Stomach (tissue), 9 donors: ENCODE data around the gene ITPR1. TPM values are rescaled to one million over a fixed set of nuclear protein-coding genes. Genes with fewer than 3 reads are reported as not detected.

ENCODE experiments used
- DNase-seq, 2 donors: peaks; one replicate each; pipeline versions ENCODE4 v3.0.0 to v3.0.0-alpha.2; 2013 to 2019
- H3K27ac ChIP-seq, 5 donors: fragments of 200-600 bp in 4 of 5; sonication (generic) in 4 of 5; one replicate each; pipeline ENCODE4 v1.5.1; 2013 to 2019; ENCODE audit warnings: mild to moderate bottlenecking in 1 of 5, moderate library complexity in 1 of 5
- H3K27me3 ChIP-seq, 3 donors: fragments of 200-600 bp; sonication (generic); one replicate each; pipeline ENCODE4 v1.5.1; 2017 to 2019; ENCODE audit warnings: mixed run types in 1 of 3
- H3K36me3 ChIP-seq, 4 donors: fragments of 200-600 bp; sonication (generic); 1 replicate in 3 of 4; 2 replicates in 1 of 4; pipeline ENCODE4 v1.5.1; 2016 to 2019
- H3K4me1 ChIP-seq, 4 donors: fragments of 200-600 bp; sonication (generic); one replicate each; pipeline ENCODE4 v1.5.1; 2016 to 2019
- H3K4me3 ChIP-seq, 4 donors: fragments of 200-600 bp; sonication (generic) in 3 of 4; one replicate each; pipeline ENCODE4 v1.5.1; 2016 to 2019; ENCODE audit warnings: mild to moderate bottlenecking in 1 of 4
- H3K9me3 ChIP-seq, 4 donors: fragments of 200-600 bp; sonication (generic); one replicate each; pipeline ENCODE4 v1.5.1; 2016 to 2019
- CTCF ChIP-seq, 7 experiments: fragments of 450-650 bp in 4 of 7; fragments of 200-600 bp in 3 of 7; sonication (generic) in 3 of 7; IDR thresholded peaks; one replicate each; pipeline ENCODE4 v1.5.1; 2016 to 2019; ENCODE audit warnings: antibody characterized with exemption in 7 of 7, control low read depth in 2 of 7, mild to moderate bottlenecking in 1 of 7
- EP300 ChIP-seq: sonication (generic); formaldehyde crosslinking; IDR thresholded peaks from one replicate; pipeline ENCODE4 v1.6.1; 2017; ENCODE audit warnings: antibody characterized with exemption
- POLR2A ChIP-seq, 4 donors: fragments of 450-650 bp; IDR thresholded peaks; one replicate each; pipeline ENCODE4 v1.6.1; 2016; ENCODE audit warnings: antibody characterized with exemption in 4 of 4, control low read depth in 2 of 4, mild to moderate bottlenecking in 1 of 4, moderate library complexity in 1 of 4
- POLR2AphosphoS5 ChIP-seq, 3 donors: sonication (generic); formaldehyde crosslinking; IDR thresholded peaks; one replicate each; pipeline ENCODE4 v1.6.1; 2016; ENCODE audit warnings: antibody characterized with exemption in 3 of 3
- whole genome bisulfite sequencing, 5 donors: extraction: QIAGEN DNeasy Blood & Tissue Kit in 3 of 5; methylation state at CpG; one replicate each; pipeline versions ENCODE4 v1.1.5 to v1.1.7; 2013 to 2018; 5-methylcytosine and 5-hydroxymethylcytosine counted together
- intact Hi-C: fragments of 100-400 bp; cut with DNase I; formaldehyde crosslinking; loops from one replicate; pipeline ENCODE4 v1.15.1; 2023; ENCODE audit warnings: low total_unique reads
- polyA plus RNA-seq, 3 donors: library from polyadenylated mRNA; stranded (reverse); fragments of 200-250 nt; gene quantifications; one replicate each; pipeline ENCODE4 v1.2.3, GENCODE V29; 2013
- total RNA-seq, 5 donors: library from RNA; depleted of rRNA; stranded (reverse); fragments of >200 nt; gene quantifications; one replicate each; pipeline versions ENCODE4 v1.1.0 to v1.2.3, GENCODE V29; 2014 to 2016
- donor health status: healthy with polysubstance abuse.
- donor health status: Bipolar disorder and iron deficiency.
- donor health status: healthy.

ITPR1 gene
- total and polyA plus RNA-seq, 8 donors: 6.6 to 192 (median 32.9) TPM

GRCh38 chr3:4543110-4543509 is 50.0 kb downstream of the ITPR1 start:
- Histone ChIP-seq H3K4me1 (peaks cover 0 to 9% (median 3%) of the 10 kb centered on the region in 4 donors), H3K27me3 (no peaks in the 10 kb centered on the region), H3K36me3 (no peaks in the 10 kb centered on the region), H3K4me3 (no peak overlapping the region), H3K27ac (no peak overlapping the region), H3K9me3 (peaks cover 0 to 4% (median 0%) of the 10 kb centered on the region in 4 donors)
- TF ChIP-seq POLR2AphosphoS5 (IDR thresholded peaks at IDR 0.05) (no peak), POLR2A (IDR thresholded peaks at IDR 0.05) (no peak), CTCF (IDR thresholded peaks at IDR 0.05) (no peak), EP300 (no peak)
- intact Hi-C loops: no loop called here
- 30 to 50% (median 39%) methylated on average over 2 of the region's 2 CpGs for WGBS, 5 donors
- DNase-seq: no peak

GRCh38 chr3:4546346-4547178 is 53.4 kb downstream of the ITPR1 start:
- no peaks in the 10 kb centered on the region for H3K27me3 ChIP-seq
- peak overlapping the region in 2 of 5 donors; percentile 6 to 28 for H3K27ac ChIP-seq
- H3K4me3 ChIP-seq: no peak overlapping the region
- intact Hi-C loops: no loop called here
- H3K36me3 ChIP-seq: no peaks in the 10 kb centered on the region
- WGBS, 5 donors: 69 to 84% (median 76%) methylated on average over 9 of the region's 9 CpGs
- no peaks in the 10 kb centered on the region for H3K9me3 ChIP-seq
- TF ChIP-seq EP300 (no peak), POLR2AphosphoS5 (IDR thresholded peaks at IDR 0.05) (no peak), POLR2A (IDR thresholded peaks at IDR 0.05) (no peak), CTCF (IDR thresholded peaks at IDR 0.05) (no peak)
- peaks cover 4 to 38% (median 16%) of the 10 kb centered on the region in 4 donors for H3K4me1 ChIP-seq
- DNase-seq: no peak

- no peak for DNase-seq
- H3K9me3 ChIP-seq: no peaks in the 10 kb centered on the region
- no peak overlapping the region for H3K4me3 ChIP-seq
- intact Hi-C loops: no loop called here
- peak overlapping the region in 2 of 5 donors; percentile 6 to 8 for H3K27ac ChIP-seq
- TF ChIP-seq EP300 (no peak), POLR2A (IDR thresholded peaks at IDR 0.05) (no peak), CTCF (IDR thresholded peaks at IDR 0.05) (no peak), POLR2AphosphoS5 (IDR thresholded peaks at IDR 0.05) (no peak)
- 63 to 81% (median 69%) methylated on average over 4 of the region's 4 CpGs for WGBS, 5 donors
- H3K36me3 ChIP-seq: no peaks in the 10 kb centered on the region
- H3K27me3 ChIP-seq: no peaks in the 10 kb centered on the region
- H3K4me1 ChIP-seq: peaks cover 5 to 48% (median 24%) of the 10 kb centered on the region in 4 donors
Measured at GRCh38 chr3:4547799-4548198, 54.7 kb downstream of the ITPR1 start.

- no peaks in the 10 kb centered on the region for H3K27me3 ChIP-seq
- H3K4me1 ChIP-seq: peaks cover 5 to 48% (median 24%) of the 10 kb centered on the region in 4 donors
- TF ChIP-seq EP300 (no peak), CTCF (IDR thresholded peaks at IDR 0.05) (no peak)
- H3K4me3 ChIP-seq: no peak overlapping the region
- intact Hi-C loops: no loop called here
- DNase-seq: peak in 1 of 2 donors; percentile 61
- peak overlapping the region in 1 of 5 donors; percentile 6 for H3K27ac ChIP-seq
- WGBS, 5 donors: 43 to 49% (median 47%) methylated on average over 4 of the region's 4 CpGs
- no peaks in the 10 kb centered on the region for H3K36me3 ChIP-seq
- H3K9me3 ChIP-seq: no peaks in the 10 kb centered on the region
Measured at GRCh38 chr3:4548356-4548755, 55.2 kb downstream of the ITPR1 start.
